Neuron (in vitro differentiated cells): ENCODE data around the gene RCAN3.

Experiments
- H2AFZ ChIP-seq: one replicate; pipeline ENCODE4 v1.6.1; 2013; ENCODE audit warnings: low read depth, mild to moderate bottlenecking, inconsistent platforms, low read length, moderate library complexity
- H3K27me3 ChIP-seq: one replicate; pipeline ENCODE4 v1.6.1; 2013; ENCODE audit warnings: low read length; ENCODE audit not compliant: insufficient read depth
- H3K36me3 ChIP-seq: one replicate; pipeline ENCODE4 v1.6.1; 2013; ENCODE audit warnings: low read length; ENCODE audit not compliant: insufficient read depth
- H3K4me1 ChIP-seq: one replicate; pipeline ENCODE4 v1.6.1; 2013; ENCODE audit warnings: low read length; ENCODE audit not compliant: insufficient read depth
- H3K4me3 ChIP-seq: 2 replicates; pipeline ENCODE4 v1.5.1; 2013; ENCODE audit warnings: mild to moderate bottlenecking, low read length, moderate library complexity
- H3K9me3 ChIP-seq: one replicate; pipeline ENCODE4 v1.6.1; 2013; ENCODE audit warnings: low read length

RCAN3 gene

DNA sequence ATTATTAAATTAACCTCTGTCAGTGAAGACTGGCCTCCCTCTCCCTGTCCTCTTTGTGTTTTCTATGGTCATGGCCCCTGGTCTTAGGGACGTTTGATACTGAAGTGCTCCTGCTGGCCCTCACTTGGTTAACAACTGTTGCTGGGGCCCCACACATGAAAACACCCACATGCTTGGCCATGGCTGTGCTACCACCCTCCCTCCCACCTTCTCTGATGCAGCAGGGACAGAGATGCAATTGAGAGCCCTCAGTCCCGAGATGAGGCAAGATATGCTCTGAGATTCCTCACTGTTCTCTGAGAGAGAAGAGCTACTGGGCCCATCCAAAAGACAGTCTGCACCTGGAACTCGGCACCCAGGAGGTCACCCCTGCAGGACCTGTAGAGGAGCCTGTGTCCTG is 86.6 kb downstream of the RCAN3 start:
- Histone ChIP-seq H3K9me3 (no peaks in the 10 kb centered on the region), H3K4me3 (no peak overlapping the region), H3K27me3 (peaks cover 14% of the 10 kb centered on the region), H3K4me1 (no peaks in the 10 kb centered on the region), H2AFZ (no peak overlapping the region), H3K36me3 (no peaks in the 10 kb centered on the region)
